Stomach smooth muscle (tissue), 2 donors: Measurements from ENCODE around the gene GRAP.
"Not testable (repeated sequence)": the region's sequence is repeated elsewhere in the genome, so short reads cannot be mapped to it uniquely, and the experiment has no call there.

ENCODE experiments used
- H3K27ac ChIP-seq: one replicate; pipeline ENCODE4 v1.7.0; 2013; ENCODE audit warnings: mild to moderate bottlenecking, low read length, inconsistent platforms
- H3K27me3 ChIP-seq, 2 donors: one replicate each; pipeline ENCODE4 v1.7.0; 2013; ENCODE audit warnings: low read length in 2 of 2; ENCODE audit not compliant: insufficient read depth in 2 of 2, control insufficient read depth in 1 of 2
- H3K36me3 ChIP-seq, 2 donors: one replicate each; pipeline ENCODE4 v1.7.0; 2013; ENCODE audit warnings: low read length in 2 of 2; ENCODE audit not compliant: control insufficient read depth in 2 of 2, insufficient read depth in 2 of 2
- H3K4me1 ChIP-seq: one replicate; pipeline ENCODE4 v1.7.0; 2013; ENCODE audit warnings: low read length; ENCODE audit not compliant: control insufficient read depth, insufficient read depth
- H3K4me3 ChIP-seq, 2 donors: one replicate each; pipeline ENCODE4 v1.7.0; 2013; ENCODE audit warnings: low read length in 2 of 2
- H3K9ac ChIP-seq, 2 donors: one replicate each; pipeline ENCODE4 v1.7.0; 2013; ENCODE audit warnings: low read length in 2 of 2, mild to moderate bottlenecking in 1 of 2
- H3K9me3 ChIP-seq, 2 donors: one replicate each; pipeline ENCODE4 v1.7.0; 2013; ENCODE audit warnings: low read length in 2 of 2; ENCODE audit not compliant: control insufficient read depth in 2 of 2
- donor health status: healthy.
- donor health status: Pancreatic carcinoma.

Gene GRAP

DNA sequence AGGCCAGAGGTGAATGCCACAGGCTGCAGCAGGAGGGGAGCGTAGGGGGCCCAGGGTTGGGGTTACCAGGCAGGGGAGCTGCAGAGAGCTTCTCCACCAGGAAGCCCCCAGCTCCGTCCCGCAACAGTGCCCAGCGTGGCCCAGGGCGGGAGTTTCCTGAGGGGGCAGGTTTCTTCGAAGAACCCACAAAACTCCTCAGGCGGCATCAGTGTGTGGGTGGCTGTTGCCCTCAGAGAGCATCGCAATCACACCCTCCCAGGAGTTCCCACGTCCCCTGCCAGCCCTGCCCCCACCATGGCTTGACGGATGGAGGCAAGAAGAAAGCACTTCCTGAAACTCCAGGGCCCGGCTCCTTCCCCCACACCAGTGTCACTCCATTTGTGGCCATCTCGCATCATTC, 8.0 kb downstream of the GRAP start:
- H3K4me3 ChIP-seq, H3K9ac ChIP-seq, H3K4me1 ChIP-seq, H3K36me3 ChIP-seq, H3K27ac ChIP-seq, H3K27me3 ChIP-seq, H3K9me3 ChIP-seq: not testable (repeated sequence)

DNA sequence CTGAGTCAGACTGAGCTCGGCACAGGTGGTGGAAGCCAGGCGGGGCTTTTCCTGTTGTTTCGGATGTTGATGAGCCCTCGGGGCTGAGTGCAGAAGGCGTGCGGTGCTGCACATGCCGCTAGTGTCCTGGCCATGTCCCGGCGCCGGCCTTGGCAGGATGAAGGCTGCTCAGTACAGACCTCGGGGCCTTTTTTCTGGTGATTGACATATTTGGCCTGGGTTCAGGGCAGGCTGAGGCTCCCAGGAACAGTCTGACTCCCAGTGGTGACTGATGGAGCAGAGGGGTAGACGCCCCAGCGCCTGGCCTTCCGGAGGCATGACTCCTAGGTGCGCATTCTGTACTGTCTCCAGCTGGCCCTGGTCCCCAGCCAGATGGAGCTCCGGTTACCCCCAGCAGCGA, 8.8 kb downstream of the GRAP start:
- H3K4me1 ChIP-seq, H3K9me3 ChIP-seq, H3K9ac ChIP-seq, H3K27ac ChIP-seq, H3K36me3 ChIP-seq, H3K4me3 ChIP-seq, H3K27me3 ChIP-seq: not testable (repeated sequence)

- not testable (repeated sequence) for H3K9me3 ChIP-seq, H3K36me3 ChIP-seq, H3K27ac ChIP-seq, H3K9ac ChIP-seq, H3K4me1 ChIP-seq, H3K27me3 ChIP-seq, H3K4me3 ChIP-seq
These were observed 9.2 kb downstream of the GRAP start for GRCh38 chr17:19037547-19037946.

GRCh38 chr17:19036186-19036585, 10.6 kb downstream of the GRAP start:
- H3K4me1 ChIP-seq, H3K27me3 ChIP-seq, H3K27ac ChIP-seq, H3K9ac ChIP-seq, H3K9me3 ChIP-seq, H3K36me3 ChIP-seq, H3K4me3 ChIP-seq: not testable (repeated sequence)

GRCh38 chr17:19032377-19032988, 14.3 kb downstream of the GRAP start:
- H3K4me3 ChIP-seq, H3K9me3 ChIP-seq, H3K9ac ChIP-seq, H3K36me3 ChIP-seq, H3K27me3 ChIP-seq, H3K27ac ChIP-seq, H3K4me1 ChIP-seq: not testable (repeated sequence)

- not testable (repeated sequence) for H3K9me3 ChIP-seq, H3K27ac ChIP-seq, H3K27me3 ChIP-seq
These were observed 15.0 kb downstream of the GRAP start for GRCh38 chr17:19031729-19032128.

GRCh38 chr17:19030771-19031449, 15.8 kb downstream of the GRAP start:
- H3K9ac ChIP-seq, H3K27me3 ChIP-seq, H3K4me1 ChIP-seq, H3K4me3 ChIP-seq, H3K36me3 ChIP-seq, H3K9me3 ChIP-seq, H3K27ac ChIP-seq: not testable (repeated sequence)

More at GRCh38 chr17:19031729-19032128, 15.0 kb downstream of the GRAP start:
- not testable (repeated sequence) for H3K4me1 ChIP-seq, H3K36me3 ChIP-seq, H3K9ac ChIP-seq, H3K4me3 ChIP-seq

DNA sequence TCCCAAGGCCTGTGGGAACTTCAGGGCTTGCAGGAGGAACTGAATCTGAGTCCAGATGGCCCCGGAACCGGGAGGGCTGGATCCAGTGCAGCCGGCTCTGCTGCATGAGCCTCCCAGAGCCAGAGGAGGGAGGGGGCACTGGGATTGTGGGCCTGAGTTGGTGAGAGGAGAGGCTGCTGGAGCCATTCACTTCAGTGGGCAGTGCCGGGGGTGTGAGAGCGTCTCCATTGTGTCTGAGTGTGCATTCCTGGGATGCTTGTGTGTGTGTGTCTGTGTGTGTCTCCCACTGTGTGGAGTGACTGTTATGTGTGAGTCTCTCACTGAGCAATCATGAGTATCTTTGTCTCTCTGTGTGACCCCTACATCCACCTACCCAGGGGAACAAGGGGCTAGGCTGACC, 17.0 kb downstream of the GRAP start:
- not testable (repeated sequence) for H3K4me3 ChIP-seq, H3K9ac ChIP-seq, H3K27ac ChIP-seq, H3K27me3 ChIP-seq, H3K4me1 ChIP-seq, H3K36me3 ChIP-seq, H3K9me3 ChIP-seq

DNA sequence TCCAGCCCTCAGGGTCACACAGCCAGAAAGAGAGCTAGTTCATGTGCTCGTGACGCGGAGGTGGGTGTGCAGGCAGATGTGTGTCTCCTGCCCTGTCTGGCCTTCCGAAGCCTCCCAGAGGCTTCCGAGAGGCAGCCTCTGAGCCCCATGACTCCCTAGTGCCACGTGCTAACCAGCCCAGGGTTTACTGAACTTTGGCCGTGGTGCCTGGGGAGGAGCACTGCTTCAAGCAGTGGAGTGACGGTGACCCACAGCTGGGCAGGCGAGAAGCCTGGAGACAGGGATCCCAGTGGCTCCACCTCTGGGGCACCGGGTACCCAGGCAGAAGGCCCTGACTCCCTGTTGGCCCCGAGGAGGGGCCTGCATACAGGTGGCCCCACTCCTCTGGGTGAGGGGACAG, 18.1 kb downstream of the GRAP start:
- not testable (repeated sequence) for H3K36me3 ChIP-seq, H3K27ac ChIP-seq, H3K9ac ChIP-seq, H3K4me1 ChIP-seq, H3K4me3 ChIP-seq, H3K27me3 ChIP-seq, H3K9me3 ChIP-seq

DNA sequence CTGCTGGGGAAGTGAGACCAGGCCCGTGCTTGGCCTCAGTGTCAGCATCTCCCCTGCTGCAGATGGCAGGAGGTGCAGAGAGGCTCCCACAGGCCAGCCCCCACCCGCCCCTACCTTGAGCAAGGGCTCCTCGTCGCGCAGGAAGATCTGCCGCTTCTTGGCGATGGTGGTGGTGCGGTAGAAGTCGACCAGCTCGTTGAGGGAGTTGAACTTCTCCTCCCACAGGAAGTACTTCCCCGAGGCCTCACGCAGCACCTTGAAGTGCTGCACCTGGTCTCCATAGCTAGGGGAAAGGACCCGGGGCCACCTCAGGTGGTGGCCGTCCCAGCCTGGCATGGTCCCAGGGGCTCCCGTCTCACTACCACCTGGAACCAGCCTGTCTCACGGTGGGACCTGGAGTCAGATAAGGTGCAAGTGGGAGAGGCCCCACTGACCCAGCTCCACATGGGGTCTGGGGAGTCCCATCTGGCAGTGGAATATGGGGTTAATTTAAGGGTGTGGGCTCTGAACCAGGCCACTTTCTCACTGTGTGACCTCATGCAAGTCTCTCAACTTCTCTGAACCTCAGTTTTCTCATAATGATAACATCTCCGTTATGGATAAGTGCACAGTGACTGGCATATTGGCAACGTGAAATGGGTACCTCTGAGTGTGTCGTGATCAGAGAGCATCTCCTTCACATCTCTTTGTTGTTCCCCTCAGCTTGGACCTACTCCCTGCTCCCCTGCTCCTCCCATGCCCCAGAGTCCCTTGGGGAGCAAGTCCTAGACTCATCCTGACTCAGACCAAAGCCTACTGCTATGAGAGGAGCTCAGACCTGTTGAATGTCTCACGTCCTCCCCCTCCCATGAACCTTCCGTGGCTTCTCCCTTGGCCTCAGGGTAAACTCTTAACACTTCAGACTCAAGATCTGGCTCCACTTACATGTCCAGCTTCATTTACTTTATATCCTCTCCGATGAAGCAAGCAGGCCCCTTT, 22.4 kb downstream of the GRAP start:
- no peaks in the 10 kb centered on the region for H3K27me3 ChIP-seq
- no peak overlapping the region for H3K27ac ChIP-seq
- no peaks in the 10 kb centered on the region for H3K36me3 ChIP-seq
- H3K4me1 ChIP-seq: no peaks in the 10 kb centered on the region
- no peak overlapping the region for H3K9ac ChIP-seq
- no peak overlapping the region for H3K4me3 ChIP-seq
- no peaks in the 10 kb centered on the region for H3K9me3 ChIP-seq
